GM19397 (cell line): ENCODE data around the gene ECHDC1.
"Not testable (repeated sequence)": the region's sequence is repeated elsewhere in the genome, so short reads cannot be mapped to it uniquely, and the experiment has no call there.

Experiments
- ATAC-seq: cut with Tn5 transposase; IDR thresholded peaks from one replicate; pipeline ENCODE4 v1.9.1; 2021; ENCODE audit warnings: mild to moderate bottlenecking, moderate library complexity; ENCODE audit not compliant: unreplicated experiment

The ECHDC1 gene

DNA sequence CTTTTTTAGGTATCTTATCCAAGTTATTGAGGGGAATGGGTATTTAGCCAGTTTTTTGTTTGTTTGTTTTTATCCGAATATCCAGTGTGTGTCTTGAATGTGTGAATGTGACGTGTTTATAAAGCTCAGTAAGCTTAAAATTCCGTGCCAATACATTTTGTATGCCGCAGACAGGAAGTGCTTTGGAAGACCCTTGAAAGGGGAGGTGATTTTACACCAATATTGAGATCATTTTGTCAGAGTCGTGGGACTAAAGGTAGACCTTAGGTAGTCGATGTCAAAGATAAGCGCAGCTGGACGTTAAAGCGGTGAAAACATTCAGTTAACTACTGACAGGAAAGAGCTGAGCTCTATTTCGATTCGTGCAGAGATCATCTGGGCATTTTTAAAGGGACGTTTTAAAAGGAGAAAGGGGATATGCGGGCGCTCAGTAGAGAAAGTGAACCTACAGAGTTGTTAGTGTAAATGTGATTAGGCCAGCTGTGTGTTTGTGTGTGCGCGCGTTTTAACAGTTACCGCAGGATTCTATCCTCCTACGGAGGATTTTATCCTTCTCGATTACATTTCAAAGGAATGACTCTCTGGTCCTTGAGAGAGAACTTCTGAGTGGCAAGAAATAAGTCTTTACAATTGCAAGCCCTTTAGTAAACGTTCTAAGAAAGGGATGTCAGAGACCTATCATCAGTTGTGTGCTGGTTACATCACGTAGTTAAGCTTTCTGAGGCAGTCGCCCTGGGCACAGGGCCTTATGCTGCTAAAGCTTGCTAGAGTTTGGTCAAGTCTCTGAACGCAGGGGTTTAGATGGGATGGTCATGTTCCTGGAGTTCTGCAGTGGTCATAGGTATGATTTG is 625 bp upstream of the ECHDC1 start:
- ATAC-seq: no peak

DNA sequence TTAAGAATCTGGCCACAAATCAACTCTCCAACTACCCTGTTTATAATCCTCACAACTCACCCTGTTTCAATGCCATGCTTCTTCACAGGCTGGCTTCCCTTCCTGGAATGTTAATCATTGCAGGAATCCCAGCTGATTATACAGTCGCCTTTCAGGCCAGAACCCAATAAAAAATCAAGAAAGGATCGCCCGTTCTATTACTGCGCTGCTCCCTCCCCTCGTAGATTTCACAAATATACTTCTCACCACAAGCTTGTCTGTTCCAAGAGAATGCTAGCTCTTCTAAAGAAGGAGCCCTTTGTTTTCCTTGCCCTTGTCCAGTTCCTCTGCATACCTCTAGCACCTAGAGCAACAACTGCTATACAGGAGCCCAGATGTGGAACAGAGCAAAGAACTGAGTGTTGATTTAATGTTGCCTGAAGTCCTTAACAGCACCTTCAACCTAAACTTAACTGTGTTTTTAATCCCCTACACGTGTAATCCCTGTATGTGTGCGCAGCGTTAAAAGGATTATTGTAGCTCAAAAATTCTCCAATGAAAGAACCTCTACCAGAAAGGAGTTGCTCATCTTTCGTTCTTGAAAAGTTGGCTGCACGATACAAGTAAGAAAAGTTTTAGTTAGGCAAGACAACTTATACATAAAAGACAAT is 988 bp downstream of the ECHDC1 start:
- ATAC-seq: no peak

DNA sequence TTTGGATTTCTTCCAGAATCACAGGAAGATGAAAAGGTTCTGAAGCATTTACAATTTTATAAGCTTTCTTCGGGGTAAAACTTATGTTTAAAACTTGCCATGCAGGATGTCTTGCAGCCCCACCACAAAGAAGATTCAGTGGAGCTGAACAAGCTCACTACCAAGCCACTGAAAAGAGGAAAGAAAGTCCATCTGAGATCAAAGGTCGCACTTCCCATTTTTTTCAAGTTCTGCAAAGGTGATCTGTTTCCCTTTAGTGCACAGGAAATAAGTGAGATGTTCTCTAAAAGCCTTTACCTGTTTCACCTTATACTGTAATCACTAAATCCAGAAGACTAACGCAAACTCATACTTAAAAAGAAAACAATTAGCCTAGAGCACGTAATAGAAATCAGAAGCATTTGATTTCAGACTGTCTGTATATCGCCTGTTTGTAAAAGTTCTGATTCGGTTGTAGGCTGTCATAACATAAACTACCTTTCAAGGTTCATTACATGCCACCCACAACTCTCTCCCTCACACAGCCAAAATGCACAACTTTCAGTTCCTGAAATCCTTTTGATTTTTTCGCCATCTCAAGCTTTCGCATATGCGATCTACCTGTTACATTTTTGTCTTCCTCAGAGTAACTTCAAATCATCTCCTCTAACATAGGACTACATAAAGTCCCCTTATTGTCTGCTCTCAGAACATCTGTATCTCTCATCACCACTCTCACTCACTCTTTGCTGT is 1.8 kb downstream of the ECHDC1 start:
- peak; percentile 29 for ATAC-seq

DNA sequence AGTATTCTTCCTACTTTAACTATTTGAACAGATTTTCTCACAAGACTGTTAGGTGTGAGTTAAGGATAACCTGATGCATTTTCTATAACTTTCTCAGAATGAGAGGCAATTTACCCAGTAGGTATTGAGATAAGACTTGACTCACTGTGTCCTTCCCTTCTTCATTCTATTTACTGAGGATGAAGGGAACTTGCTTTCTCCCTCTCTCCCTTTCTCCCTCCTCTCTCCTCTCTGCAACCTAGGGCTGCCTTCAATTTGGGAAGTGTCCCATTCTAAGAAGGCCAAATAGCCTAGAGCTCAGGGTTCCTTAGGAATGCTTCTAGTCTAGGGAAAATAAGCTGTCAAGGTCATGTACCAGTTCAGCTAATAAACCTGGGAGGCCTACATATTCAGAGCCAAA is 3.2 kb downstream of the ECHDC1 start:
- no peak for ATAC-seq

DNA sequence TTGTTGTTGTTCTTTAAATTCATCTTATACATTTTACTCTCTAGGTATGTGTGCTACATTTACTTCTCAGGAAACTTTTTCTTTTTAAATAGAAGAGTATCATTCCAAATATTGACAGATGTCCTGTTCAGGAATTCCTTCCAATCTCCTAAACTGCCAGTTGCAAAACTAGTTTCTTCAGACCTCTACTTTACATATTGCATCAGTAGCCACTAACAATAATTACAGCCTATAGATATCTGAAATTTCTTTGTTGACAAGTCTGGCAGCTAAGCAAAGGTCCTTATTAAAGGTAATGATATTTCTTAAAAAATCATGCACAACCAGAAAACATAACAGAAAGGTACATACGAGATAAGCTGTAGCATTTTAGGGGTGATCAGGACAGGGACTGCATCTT is 4.5 kb downstream of the ECHDC1 start:
- ATAC-seq: no peak

DNA sequence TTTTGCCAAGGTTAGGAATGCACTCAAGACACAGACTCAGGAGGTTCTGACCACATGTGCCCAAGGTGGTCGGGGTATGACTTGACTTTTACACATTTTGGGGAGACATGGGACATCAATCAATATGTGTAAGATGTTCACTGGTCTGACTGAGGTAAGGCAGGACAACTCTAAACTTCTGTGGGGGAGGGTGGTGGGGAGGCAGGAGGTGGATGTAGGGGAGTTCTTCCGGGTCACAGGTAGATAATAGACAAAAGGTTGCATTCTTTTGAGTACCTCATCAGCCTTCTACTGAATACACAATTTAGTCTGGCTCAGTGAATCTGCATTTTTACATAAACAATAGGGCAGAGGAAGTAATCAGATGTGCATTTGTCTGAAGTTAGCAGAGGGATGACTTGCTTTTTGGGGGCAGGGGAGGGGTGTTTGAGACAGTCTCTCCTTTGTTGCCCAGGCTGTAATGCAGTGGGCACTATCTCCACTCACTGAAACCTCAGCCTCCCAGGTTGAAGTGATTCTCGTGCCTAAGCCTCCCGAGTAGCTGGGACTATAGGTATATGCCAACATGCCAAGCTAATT is 10.9 kb downstream of the ECHDC1 start:
- no peak for ATAC-seq

DNA sequence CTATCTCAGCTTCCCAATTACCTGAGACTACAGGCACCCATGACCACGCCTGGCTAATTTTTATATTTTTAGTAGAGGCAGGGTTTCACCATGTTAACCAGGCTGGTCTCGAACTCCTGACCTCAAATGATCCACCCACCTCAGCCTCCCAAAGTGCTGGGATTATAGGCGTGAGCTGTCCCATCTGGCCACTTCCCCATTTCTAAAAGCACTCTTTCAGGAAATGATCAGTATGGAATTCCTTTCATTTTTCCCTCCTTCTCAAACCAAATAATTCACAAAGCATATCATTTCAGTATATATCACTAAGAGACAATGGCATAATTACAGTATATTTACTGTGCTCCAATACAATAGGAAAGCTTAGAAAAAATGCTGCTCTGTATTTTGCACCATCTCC is 12.2 kb downstream of the ECHDC1 start:
- ATAC-seq: not testable (repeated sequence)

DNA sequence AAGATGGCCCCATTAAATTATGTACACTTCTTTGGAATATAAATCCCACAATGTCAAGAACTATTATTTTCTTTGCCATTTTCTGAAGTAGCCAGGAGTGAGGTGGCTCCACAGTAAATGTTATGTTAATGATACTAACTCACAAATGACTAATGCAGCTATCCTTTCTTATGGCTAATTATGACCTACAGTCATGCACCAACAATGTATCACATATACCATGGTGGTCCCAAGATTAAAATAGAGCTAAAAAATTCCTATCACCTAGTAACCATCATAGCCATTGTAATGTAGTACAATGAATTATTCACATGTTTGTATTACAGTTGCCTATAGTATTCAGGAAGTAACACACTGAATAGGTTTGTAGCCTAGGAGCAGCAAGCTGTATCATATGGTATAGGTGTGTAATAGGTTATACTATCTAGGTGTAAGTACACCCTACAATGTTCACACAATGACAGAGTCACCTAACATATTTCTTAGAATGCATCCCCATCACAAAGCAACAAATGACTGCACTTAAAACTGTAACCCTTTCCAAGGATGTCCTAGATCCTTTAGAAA is 15.3 kb downstream of the ECHDC1 start:
- no peak for ATAC-seq

DNA sequence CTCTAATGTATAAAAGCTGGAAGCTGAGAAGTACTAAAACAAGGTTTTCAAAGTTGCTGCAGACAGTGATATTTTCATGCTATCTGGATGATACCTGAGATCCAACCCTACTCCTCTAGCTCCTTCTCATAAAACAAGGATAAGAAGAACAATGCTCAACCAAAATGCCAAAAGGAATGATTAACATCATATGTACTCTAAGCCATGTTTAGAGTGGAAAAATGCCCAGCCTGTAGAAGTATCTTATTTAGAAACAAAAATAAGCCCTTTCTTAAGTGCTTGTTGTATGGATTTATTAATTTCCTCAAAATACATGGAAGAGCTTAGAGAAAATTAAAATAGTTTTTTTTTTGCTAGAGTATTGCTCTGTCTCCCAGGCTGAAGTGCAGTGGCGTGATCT is 23.7 kb downstream of the ECHDC1 start:
- no peak for ATAC-seq

DNA sequence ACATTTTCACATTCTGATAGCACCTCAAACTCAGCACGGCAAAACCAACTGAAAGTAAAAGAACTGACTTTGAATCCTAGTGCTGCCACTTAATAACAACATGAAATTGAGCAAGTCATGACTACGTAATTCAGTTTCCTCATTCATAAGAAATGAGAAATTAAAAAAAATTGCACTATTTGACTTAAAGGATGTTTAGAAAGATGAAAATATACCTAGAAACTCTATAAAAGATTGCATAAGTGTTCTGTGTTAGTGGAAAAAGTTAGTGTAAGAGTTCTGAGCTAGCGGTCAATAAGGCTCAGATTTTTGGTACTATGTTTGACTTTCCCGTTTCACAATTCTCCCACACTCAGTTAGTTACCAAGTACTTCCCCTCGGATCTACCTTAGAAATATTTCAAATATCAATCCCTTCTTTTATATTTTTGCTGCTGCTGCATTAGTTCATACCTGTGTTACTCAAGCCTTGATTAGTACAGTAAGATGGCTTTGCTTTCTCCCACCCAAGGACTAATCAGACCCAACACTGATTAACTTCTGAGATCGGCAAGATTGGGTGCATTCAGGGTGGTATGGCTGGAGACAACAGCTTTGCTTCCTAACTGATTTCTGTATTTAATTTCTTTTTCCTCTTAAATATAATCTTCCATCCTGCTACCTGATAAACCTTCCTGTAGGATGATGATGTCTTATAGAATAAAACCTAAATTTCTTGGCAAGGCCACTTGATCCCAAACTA is 25.9 kb downstream of the ECHDC1 start:
- no peak for ATAC-seq

DNA sequence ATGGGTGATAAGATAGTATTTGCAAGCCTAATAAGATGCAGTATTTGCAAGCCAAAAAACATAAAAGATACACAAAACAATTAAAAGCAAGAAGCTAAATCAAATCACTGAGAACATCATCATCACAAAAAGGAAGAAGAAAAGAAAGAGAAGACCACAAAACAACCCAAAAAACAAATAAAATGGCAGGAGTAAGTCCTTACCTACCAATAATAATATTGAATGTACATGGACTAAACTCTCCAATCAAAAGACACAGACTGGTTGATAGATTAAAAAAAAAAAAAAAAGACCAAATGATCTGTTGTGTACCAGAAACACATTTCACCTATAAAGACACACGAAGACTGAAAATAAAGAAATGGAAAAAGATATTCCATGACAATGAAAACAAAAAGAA is 37.7 kb downstream of the ECHDC1 start:
- no peak for ATAC-seq

DNA sequence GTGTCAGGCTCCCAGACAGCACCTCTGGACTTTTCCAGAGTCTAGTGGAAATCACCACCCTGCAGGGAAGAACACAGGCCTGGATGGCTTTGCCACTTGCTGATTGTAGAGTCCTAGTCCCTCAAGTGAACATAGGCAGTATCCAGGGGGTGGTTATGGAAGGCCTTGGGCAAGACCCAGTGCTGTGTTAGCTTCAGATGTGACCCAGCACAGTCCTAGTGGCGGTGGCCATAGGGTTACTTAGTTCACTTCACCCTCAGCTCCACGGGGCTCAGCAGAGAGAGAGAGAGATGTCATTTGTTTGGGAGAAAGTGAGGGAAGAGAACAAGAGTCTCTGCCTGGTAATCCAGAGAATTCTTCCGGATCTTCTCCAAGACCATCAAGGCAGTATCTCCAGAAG is 39.5 kb downstream of the ECHDC1 start:
- ATAC-seq: no peak

DNA sequence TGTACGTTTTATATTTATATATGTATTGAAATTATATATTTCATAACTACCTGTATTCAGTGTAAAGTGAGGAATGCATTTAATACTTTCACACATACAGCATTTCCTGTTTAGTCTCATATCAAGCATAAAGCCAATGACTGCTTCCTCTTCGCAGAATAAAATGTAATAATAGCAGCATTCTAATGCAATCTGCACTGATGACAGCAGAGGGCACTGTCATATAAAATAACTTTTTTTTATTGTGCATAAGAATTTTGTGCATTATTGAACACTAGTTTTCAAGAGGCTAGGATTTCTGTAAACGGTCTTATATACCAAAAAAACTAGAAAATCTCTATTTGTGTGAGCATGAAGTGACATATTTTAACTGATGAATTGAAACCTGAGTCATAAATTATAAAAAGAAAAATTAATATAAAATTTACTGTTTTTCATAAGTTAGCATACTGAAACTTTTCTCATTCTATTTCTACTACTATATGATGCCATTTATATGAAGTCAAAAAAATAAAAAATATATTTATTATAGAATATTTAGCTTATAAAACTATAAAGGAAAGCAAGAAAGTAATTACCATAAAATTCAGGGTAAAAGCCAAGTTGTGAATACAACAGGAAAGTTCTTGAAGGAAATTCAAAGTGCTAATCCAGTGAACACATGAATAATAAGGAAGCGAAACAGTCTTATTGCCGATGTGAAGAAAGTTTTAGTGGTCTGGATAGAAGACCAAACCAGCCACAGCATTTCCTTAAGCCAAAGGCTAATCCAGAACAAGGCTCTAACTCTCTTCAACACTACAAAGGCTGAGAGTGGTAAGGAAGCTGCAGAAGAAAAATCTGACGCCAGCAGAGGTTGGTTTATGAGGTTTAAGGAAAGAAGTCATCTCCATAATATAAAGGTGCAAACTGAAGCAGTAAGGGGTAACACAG is 40.4 kb downstream of the ECHDC1 start:
- peak; percentile 49 for ATAC-seq

DNA sequence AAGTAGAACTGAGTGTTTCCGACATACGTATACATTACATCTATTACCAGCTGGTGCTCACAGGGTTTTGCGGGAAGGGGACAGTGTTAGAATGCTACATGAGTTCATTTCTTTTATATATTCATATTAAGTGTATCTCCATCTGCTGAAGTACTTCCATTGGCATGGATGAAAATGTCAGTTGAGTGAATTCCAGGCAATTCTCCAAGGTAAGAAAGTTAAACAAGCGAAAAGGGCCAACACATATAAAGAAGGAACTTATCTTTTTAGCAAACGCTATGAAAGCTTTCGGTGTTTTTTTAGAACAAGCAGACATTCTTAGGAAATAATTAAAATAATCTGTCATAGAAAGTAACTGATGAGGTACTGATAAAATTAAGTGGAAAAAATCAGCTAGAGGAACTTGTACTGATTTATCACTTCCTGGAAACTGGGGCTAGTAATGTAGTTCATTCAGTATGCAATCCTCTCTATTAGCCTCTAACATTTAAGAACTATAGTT is 42.2 kb downstream of the ECHDC1 start:
- ATAC-seq: no peak

DNA sequence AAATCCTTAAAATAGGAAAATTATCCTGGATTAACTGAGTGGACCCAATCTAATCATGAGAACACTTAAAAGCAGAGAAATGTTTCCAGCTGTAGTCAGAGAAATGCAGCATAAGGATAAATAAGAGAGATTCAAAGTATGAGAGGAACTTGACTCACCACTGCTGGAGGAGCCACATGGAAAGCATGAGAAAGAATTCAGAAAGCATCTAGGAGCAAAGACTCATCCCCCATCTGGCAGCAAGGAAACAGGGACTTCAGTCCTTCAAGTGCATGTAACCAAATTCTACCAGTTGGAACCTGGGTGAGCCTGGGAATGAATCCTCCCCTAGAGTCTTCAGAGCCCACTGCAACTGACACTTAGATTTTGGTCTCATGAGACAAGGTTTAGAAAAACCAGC is 43.0 kb downstream of the ECHDC1 start:
- ATAC-seq: no peak

DNA sequence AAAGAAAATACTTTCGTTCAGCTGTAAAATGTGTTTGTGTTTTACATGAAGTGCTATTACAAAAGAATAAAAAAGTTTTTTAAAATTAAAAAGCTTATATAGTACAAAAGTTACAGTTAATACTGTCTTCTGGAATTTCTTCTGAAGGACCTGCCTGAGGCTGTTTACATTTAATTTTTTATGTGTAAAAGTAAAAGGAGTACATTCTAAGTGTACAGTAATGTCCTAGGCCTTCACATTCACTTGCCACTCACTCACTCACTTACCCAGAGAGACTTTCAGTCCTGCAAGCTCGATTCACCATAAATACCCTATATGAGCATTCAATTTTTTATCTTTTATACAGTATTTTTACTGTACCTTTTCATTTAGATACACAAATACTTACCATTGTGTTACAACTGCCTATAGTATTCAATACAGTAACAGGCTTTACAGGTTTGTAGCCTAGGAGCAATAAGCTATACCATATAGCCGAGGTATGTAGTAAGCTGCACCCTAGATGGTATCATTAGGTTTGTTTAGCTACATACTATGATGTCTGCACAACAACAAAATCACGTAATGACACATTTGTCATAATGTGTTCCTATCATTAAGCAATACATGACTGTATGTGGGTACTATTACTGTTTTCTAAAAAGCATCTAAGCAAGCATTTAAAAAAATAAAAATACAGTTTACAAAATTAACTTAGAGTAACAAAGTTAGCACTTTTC is 43.7 kb downstream of the ECHDC1 start:
- no peak for ATAC-seq

DNA sequence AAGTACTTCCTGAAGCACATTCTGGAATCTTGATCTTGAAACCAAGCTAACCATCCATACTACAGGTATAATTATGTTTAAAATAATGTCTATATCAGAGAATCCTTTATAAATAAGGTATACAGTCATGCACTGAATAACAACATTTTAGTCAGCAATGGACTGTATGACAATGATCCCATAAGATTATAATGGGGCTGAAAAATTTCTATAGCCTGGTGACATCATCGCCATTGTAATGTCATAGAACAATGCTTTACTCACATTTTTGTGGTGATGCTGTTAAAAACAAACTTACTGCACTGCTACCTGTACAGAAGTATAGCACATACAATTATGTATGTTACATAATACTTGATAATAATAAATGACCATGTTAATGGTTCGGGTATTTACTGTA is 44.9 kb downstream of the ECHDC1 start:
- ATAC-seq: no peak

DNA sequence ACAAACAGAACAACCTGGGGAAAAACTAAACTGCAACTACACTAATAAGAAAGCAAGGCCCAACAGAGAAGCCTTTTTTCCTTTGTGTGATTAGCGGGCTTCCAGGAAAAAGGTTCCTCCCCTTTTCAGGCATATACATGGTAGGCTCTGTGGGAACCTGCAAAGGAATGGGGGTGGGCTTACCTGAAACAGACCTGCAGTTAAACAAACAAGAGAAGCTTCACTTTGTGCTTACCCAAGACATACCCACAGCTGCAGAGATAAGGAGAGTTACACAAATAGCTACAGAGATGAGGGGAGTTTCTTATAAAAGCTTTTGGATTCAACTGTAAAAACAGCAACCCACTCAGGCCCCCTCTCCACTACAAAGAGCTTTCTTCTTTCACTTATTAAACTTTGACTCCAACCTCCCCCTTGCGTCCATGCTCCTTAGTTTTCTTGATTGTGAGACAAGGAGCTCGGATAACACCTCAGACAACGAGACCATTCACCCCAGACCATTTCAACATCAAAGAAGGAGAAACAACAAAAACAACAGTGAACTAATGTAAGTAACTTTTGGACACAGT is 45.8 kb downstream of the ECHDC1 start:
- ATAC-seq: no peak
